NT2/D1 (cell line): ENCODE data around the gene ACBD7.

Source experiments
- SUZ12 ChIP-seq: IDR thresholded peaks from 2 replicates; pipeline ENCODE4 v1.6.1; 2011; ENCODE audit not compliant: insufficient read length, insufficient read depth; ENCODE audit errors: extremely low read depth
- YY1 ChIP-seq: IDR thresholded peaks from 2 replicates; pipeline ENCODE4 v1.6.1; 2011; ENCODE audit not compliant: insufficient read length, insufficient read depth
- ZNF274 ChIP-seq: IDR thresholded peaks from 2 replicates; pipeline ENCODE4 v1.6.1; 2011; ENCODE audit warnings: mild to moderate bottlenecking, low read depth, low read length

DNA sequence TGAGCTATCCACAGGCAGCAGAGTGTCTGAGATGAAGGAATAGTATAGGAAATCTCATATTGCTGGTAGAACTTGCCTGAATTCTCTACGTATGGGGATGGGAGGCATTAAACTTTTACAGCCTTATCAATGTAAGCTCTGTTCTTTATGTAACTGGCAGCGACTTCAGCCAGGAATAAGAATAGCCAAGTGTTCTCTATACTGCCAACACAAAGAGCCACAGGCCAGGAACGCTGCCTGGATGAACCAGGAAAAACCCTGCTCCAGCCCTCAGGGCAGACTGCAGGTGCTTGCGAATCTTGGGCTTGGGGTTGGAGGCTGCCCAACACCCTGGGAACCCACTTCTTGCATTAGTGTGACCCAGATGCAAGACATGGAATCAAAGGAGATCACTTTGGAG lies 50.9 kb downstream of the ACBD7 start:
- no peak for TF ChIP-seq YY1
- no peak for TF ChIP-seq ZNF274
- no peak for TF ChIP-seq SUZ12
